KMS-11 (cell line): ENCODE data around the gene RASSF4.

Experiments
- H2AFZ ChIP-seq: fragments of 200-600 bp; sonication (generic); 2 replicates; pipeline ENCODE4 v1.6.1; 2016; ENCODE audit warnings: antibody characterized with exemption, mixed run types, low read depth
- H3K27ac ChIP-seq: fragments of 200-600 bp; sonication (generic); 2 replicates; pipeline ENCODE4 v1.6.1; 2016; ENCODE audit warnings: mild to moderate bottlenecking, mixed run types
- H3K27me3 ChIP-seq: fragments of 200-600 bp; sonication (generic); 2 replicates; pipeline ENCODE4 v1.6.1; 2017; ENCODE audit warnings: mild to moderate bottlenecking, low read depth, mixed run types, moderate library complexity; ENCODE audit not compliant: insufficient read depth
- H3K36me3 ChIP-seq: fragments of 200-600 bp; sonication (generic); 2 replicates; pipeline ENCODE4 v1.6.1; 2017; ENCODE audit warnings: mild to moderate bottlenecking, mixed run types; ENCODE audit not compliant: insufficient read depth
- H3K4me1 ChIP-seq: fragments of 200-600 bp; sonication (generic); 2 replicates; pipeline ENCODE4 v1.6.1; 2016; ENCODE audit warnings: mild to moderate bottlenecking, low read depth, mixed run types; ENCODE audit not compliant: poor library complexity, severe bottlenecking
- H3K4me2 ChIP-seq: fragments of 200-600 bp; sonication (generic); 2 replicates; pipeline ENCODE4 v1.7.0; 2016; ENCODE audit warnings: mild to moderate bottlenecking, mixed run types
- H3K4me3 ChIP-seq: fragments of 200-600 bp; sonication (generic); IDR thresholded peaks from 2 replicates; pipeline ENCODE4 v1.6.1; 2017; ENCODE audit warnings: low read depth, low read length, mixed read lengths; ENCODE audit not compliant: insufficient read depth
- H3K79me2 ChIP-seq: fragments of 200-600 bp; sonication (generic); 2 replicates; pipeline ENCODE4 v1.6.1; 2016; ENCODE audit warnings: low read depth, mixed run types; ENCODE audit not compliant: insufficient read depth
- H3K9ac ChIP-seq: fragments of 200-600 bp; sonication (generic); 2 replicates; pipeline ENCODE4 v1.6.1; 2016; ENCODE audit warnings: mild to moderate bottlenecking, mixed run types
- H4K20me1 ChIP-seq: fragments of 200-600 bp; sonication (generic); 2 replicates; pipeline ENCODE4 v1.6.1; 2016; ENCODE audit warnings: mild to moderate bottlenecking, mixed run types; ENCODE audit not compliant: insufficient read depth
- CTCF ChIP-seq: fragments of 200-600 bp; sonication (generic); conservative IDR thresholded peaks from 2 replicates; pipeline ENCODE4 v1.6.1; 2017; ENCODE audit warnings: low read depth, mild to moderate bottlenecking, antibody characterized with exemption, low read length, moderate library complexity, mixed read lengths

RASSF4 gene

DNA sequence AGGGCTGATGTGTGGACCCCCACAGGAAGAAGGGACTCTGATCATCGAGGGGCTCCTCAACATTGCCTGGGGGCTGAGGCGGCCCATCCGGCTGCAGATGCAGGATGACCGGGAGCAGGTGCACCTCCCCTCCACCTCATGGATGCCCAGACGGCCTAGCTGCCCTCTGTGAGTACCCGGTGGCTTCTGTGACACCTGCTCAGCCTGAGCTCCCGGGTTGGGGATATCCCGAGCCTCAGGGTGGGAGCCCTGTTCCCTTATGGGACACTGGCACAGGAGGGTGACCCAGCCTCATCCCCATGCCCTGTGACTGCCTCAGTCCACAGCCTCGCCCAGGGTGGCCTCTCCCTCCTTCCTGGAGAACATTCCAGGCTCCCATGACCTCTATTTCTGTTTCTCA lies 22.9 kb downstream of the RASSF4 start:
- TF ChIP-seq CTCF = no peak
- Histone ChIP-seq H3K79me2 (peaks cover 23% of the 10 kb centered on the region), H2AFZ (no peak overlapping the region), H4K20me1 (no peaks in the 10 kb centered on the region), H3K4me2 (no peak overlapping the region), H3K27me3 (no peaks in the 10 kb centered on the region), H3K36me3 (peaks cover 3% of the 10 kb centered on the region; the same call in 1 of the 2 replicates), H3K4me3 (no peak overlapping the region), H3K4me1 (peaks cover 51% of the 10 kb centered on the region), H3K9ac (no peak overlapping the region), H3K27ac (no peak overlapping the region)

DNA sequence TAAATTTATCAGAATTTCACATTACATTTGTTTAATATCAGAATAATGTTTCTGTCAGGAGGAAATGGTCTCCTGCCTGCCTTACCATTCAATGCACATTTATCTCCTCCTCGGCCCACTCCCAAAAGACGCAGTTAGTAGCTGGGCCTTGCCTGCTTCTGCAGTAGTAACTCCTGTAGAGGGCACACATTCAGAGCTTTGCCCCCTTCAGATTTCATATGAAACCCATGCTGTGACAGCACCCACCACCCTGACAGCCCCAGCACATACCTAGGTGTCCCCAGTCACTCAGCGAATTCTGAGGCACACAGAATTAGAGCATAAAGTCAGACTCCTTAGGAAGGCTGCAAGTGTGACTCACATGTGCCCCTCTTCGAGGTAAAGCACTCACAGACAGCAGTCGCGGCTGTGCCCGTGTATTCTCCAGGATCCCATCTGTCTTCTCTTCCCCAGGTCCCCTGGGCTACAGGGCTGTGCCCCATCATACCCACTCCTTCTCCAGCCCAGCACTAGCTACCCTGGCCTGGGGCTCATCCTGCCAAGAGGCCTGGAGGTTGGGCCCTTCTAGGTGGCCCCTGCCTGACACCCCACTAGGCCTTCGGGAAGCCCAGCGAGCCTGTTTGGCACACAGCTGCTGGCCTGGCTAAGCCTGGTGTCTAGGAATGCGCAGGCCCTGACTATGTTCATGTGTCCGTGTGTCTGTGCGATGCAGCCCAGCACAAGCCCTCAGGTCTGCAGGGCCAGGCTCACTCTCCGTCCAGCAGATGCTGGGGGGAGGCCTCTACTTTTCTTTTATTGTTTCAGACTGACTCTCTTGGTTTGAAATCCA lies 23.7 kb downstream of the RASSF4 start:
- H3K4me1 ChIP-seq = peaks cover 48% of the 10 kb centered on the region
- H2AFZ ChIP-seq = no peak overlapping the region
- H3K4me3 ChIP-seq = no peak overlapping the region
- H3K4me2 ChIP-seq = no peak overlapping the region
- no peaks in the 10 kb centered on the region for H3K27me3 ChIP-seq
- H4K20me1 ChIP-seq = no peaks in the 10 kb centered on the region
- H3K79me2 ChIP-seq = peaks cover 15% of the 10 kb centered on the region
- no peak overlapping the region for H3K27ac ChIP-seq
- peaks cover 6% of the 10 kb centered on the region; the same call in 1 of the 2 replicates for H3K36me3 ChIP-seq
- no peak for TF ChIP-seq CTCF
- no peak overlapping the region for H3K9ac ChIP-seq

DNA sequence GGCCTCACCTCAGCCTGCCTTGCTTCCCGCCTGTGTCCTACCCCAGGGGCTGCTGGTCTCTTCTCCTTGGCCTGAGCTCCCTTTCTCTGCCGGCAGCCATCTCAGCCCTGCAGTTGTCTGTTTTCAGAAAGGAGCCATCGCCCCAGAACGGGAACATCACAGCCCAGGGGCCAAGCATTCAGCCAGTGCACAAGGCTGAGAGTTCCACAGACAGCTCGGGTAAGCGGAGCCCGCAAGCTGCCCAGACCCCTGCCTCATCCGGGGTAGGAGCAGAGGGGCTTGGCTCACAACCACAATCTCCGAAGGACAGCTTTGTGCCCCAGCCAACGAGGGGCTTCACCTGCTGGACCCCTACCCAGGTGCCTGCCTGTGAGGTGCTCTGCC lies 24.3 kb downstream of the RASSF4 start:
- Histone ChIP-seq H3K9ac (no peak overlapping the region), H4K20me1 (no peaks in the 10 kb centered on the region), H3K27ac (no peak overlapping the region), H3K4me1 (peaks cover 42% of the 10 kb centered on the region), H3K79me2 (peaks cover 11% of the 10 kb centered on the region; the same call in 1 of the 2 replicates), H3K27me3 (no peaks in the 10 kb centered on the region), H2AFZ (no peak overlapping the region), H3K36me3 (peaks cover 6% of the 10 kb centered on the region; the same call in 1 of the 2 replicates), H3K4me2 (no peak overlapping the region), H3K4me3 (no peak overlapping the region)
- TF ChIP-seq CTCF = no peak

- no peak for TF ChIP-seq CTCF
- H3K9ac ChIP-seq = no peak overlapping the region
- peaks cover 11% of the 10 kb centered on the region; the same call in 1 of the 2 replicates for H3K79me2 ChIP-seq
- peaks cover 34% of the 10 kb centered on the region for H3K4me1 ChIP-seq
- peaks cover 6% of the 10 kb centered on the region; the same call in 1 of the 2 replicates for H3K36me3 ChIP-seq
- no peak overlapping the region for H3K4me3 ChIP-seq
- H2AFZ ChIP-seq = no peak overlapping the region
- no peak overlapping the region for H3K4me2 ChIP-seq
- no peak overlapping the region for H3K27ac ChIP-seq
- no peaks in the 10 kb centered on the region for H4K20me1 ChIP-seq
- no peaks in the 10 kb centered on the region for H3K27me3 ChIP-seq
Measured at GRCh38 chr10:44984671-44985101, 25.1 kb downstream of the RASSF4 start.
